ENCODE data around the gene PLCXD3.

- TF ChIP-seq CTCF (IDR thresholded peaks at IDR 0.05), result no peak
- no peak for TF ChIP-seq POLR2A (IDR thresholded peaks at IDR 0.05)
Measured at GRCh38 chr5:41290810-41291209, 219.6 kb downstream of the PLCXD3 start.
